G401.6 (cell line): ENCODE results near the gene ATG9A.
"Not testable (repeated sequence)": the region's sequence is repeated elsewhere in the genome, so short reads cannot be mapped to it uniquely, and the experiment has no call there.

Experiments used
- FAIRE-seq: peaks from 2 replicates; lab custom pipeline; 2012; peaks lifted over from hg19 to GRCh38; lab: Jason Lieb, UNC

Gene ATG9A

GRCh38 chr2:219229305-219230058, at the start of gene ATG9A, which contains the start of gene ANKZF1:
ATG9A (minus strand) TSS chr2:219229636; CDS start chr2:219228024, 1,612 bp downstream.
ANKZF1 (plus strand) TSS chr2:219229806; CDS start chr2:219230258, 452 bp downstream.
- FAIRE-seq = peak; percentile 98

- FAIRE-seq = no peak
Measured at GRCh38 chr2:219278655-219279150, 49.3 kb upstream of the ATG9A start.

- peak; percentile 89 for FAIRE-seq
Measured at GRCh38 chr2:219277703-219278654, 48.5 kb upstream of the ATG9A start.

GRCh38 chr2:219274361-219274921, 45.0 kb upstream of the ATG9A start:
- FAIRE-seq = peak; percentile 92

- no peak for FAIRE-seq
Measured at GRCh38 chr2:219273937-219274336, 44.5 kb upstream of the ATG9A start.

- no peak for FAIRE-seq
Measured at GRCh38 chr2:219272995-219273394, 43.6 kb upstream of the ATG9A start.

GRCh38 chr2:219272356-219272755, 42.9 kb upstream of the ATG9A start:
- FAIRE-seq = no peak

GRCh38 chr2:219271021-219271420, 41.6 kb upstream of the ATG9A start:
- FAIRE-seq = no peak

GRCh38 chr2:219270055-219270372, 40.6 kb upstream of the ATG9A start:
- no peak for FAIRE-seq

GRCh38 chr2:219269362-219270054, 40.1 kb upstream of the ATG9A start:
- no peak for FAIRE-seq

- no peak for FAIRE-seq
Measured at GRCh38 chr2:219268294-219268693, 38.9 kb upstream of the ATG9A start.

GRCh38 chr2:219266886-219267285, 37.5 kb upstream of the ATG9A start:
- no peak for FAIRE-seq

GRCh38 chr2:219266232-219266631, 36.8 kb upstream of the ATG9A start:
- FAIRE-seq = no peak

GRCh38 chr2:219261024-219261855, 31.8 kb upstream of the ATG9A start:
- no peak for FAIRE-seq

- FAIRE-seq = not testable (repeated sequence)
Measured at GRCh38 chr2:219258942-219259341, 29.5 kb upstream of the ATG9A start.

GRCh38 chr2:219254590-219255201, 25.3 kb upstream of the ATG9A start:
- no peak for FAIRE-seq

GRCh38 chr2:219253753-219254589, 24.5 kb upstream of the ATG9A start, which contains the start of gene TUBA4A:
TUBA4A (minus strand) TSS chr2:219253918; CDS start chr2:219253858, 60 bp downstream.
- no peak for FAIRE-seq

GRCh38 chr2:219252900-219253752, 23.7 kb upstream of the ATG9A start, which contains the start of gene TUBA4B:
TUBA4B (plus strand) TSS chr2:219253243; CDS start chr2:219253408, 165 bp downstream.
- no peak for FAIRE-seq

- no peak for FAIRE-seq
Measured at GRCh38 chr2:219252570-219252899, 23.1 kb upstream of the ATG9A start.
